Activated CD4-positive, alpha-beta T cell treated with anti-CD3 and anti-CD28 coated beads for 36 hours (primary cell): ENCODE data around the gene P2RY8. TPM values are rescaled to one million over a fixed set of nuclear protein-coding genes. Genes with fewer than 3 reads are reported as not detected.
"Not testable (repeated sequence)": the region's sequence is repeated elsewhere in the genome, so short reads cannot be mapped to it uniquely, and the experiment has no call there.

Source experiments
- ATAC-seq: fragments of 200-7000 bp; cut with Tn5 transposase; one replicate; pipeline ENCODE4 v1.10.0; 2021; ENCODE audit warnings: mild to moderate bottlenecking, moderate library complexity
- CTCF ChIA-PET: fragments of 350-600 bp; sonication (Branson Sonifier 250); formaldehyde crosslinking; loops from one replicate; lab custom pipeline; 2021; ENCODE audit warnings: antibody characterized with exemption; lab: Charles Lee
- POLR2A ChIA-PET: fragments of 350-600 bp; sonication (Branson Sonifier 250); formaldehyde crosslinking; loops from one replicate; lab custom pipeline; 2021; ENCODE audit warnings: antibody characterized with exemption, inconsistent platforms; lab: Charles Lee
- DNase-seq: peaks from one replicate; pipeline ENCODE4 v3.0.0-alpha.2; 2020
- H3K27ac Mint-ChIP-seq: one replicate; pipeline ENCODE4 v1.8.0; 2021; ENCODE audit warnings: mixed read lengths
- H3K27me3 Mint-ChIP-seq: one replicate; pipeline ENCODE4 v1.8.0; 2021; ENCODE audit warnings: mixed read lengths
- H3K36me3 Mint-ChIP-seq: one replicate; pipeline ENCODE4 v1.8.0; 2021; ENCODE audit warnings: low read depth, mixed read lengths
- H3K4me1 Mint-ChIP-seq: one replicate; pipeline ENCODE4 v1.8.0; 2021; ENCODE audit warnings: mixed read lengths
- H3K4me3 Mint-ChIP-seq: one replicate; pipeline ENCODE4 v1.8.0; 2021; ENCODE audit warnings: mild to moderate bottlenecking, moderate library complexity, mixed read lengths
- H3K9me3 Mint-ChIP-seq: one replicate; pipeline ENCODE4 v1.8.0; 2021; ENCODE audit warnings: low read depth, mixed read lengths
- intact Hi-C, 2 experiments: fragments of 100-400 bp; cut with DNase I in 1 of 2; cut with micrococcal nuclease in 1 of 2; formaldehyde crosslinking; loops; one replicate each; pipeline versions ENCODE4 v1.14.2 to v1.15.1; 2022 to 2024; cut with DNase I, micrococcal nuclease
- total RNA-seq, 2 experiments: library from RNA; stranded (reverse); gene quantifications; one replicate each; pipeline ENCODE4 v1.2.3, GENCODE V29; 2021

The P2RY8 gene, protein sequence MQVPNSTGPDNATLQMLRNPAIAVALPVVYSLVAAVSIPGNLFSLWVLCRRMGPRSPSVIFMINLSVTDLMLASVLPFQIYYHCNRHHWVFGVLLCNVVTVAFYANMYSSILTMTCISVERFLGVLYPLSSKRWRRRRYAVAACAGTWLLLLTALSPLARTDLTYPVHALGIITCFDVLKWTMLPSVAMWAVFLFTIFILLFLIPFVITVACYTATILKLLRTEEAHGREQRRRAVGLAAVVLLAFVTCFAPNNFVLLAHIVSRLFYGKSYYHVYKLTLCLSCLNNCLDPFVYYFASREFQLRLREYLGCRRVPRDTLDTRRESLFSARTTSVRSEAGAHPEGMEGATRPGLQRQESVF
- 10 to 100 TPM; 19.8 to 21.2 TPM for total RNA-seq

DNA sequence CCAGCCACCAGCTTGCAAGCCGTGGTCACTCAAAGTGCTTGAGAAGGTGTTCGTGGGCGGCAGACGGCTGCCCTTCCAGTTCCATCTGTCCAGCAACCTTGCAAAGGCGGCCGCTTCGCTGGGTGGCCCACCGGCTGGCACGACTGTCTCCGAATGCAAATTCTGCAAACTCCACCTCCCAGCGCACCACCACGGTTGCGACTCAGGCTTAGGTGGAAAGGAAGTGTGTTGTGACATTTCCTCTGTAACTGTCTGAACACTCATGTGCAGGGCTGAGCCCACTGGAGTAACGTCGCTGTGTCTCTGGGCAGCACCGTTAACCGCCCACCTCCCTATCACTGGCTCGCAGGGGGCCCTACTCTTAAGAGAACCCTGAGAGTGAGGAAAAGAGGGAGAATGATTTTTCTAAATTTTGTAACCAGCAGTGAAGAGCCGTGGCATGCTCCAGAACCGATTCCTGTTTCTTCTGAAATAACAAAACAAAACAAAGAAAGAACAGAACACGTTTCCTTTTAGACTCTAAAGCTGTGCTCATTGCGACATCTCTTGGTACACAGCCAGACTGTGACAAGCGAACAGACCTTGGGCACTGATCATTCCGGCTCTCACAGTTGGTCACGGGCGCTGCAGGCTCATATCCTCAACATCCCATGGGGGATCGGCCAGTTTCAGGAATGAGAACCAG lies at the start of gene P2RY8:
Gene P2RY8, minus strand, starts transcription at position 155 of the 685 bp plus-strand sequence. CDS start 70,627 bp downstream, outside the sequence.
- CTCF ChIA-PET: no interaction called here
- peak; percentile 89 for DNase-seq
- H3K9me3 Mint-ChIP-seq: no peaks in the 10 kb centered on the region
- ATAC-seq: peak; percentile 75
- intact Hi-C loops: loop anchor here (1.0 to 10.0 kb wide), 12 partner anchors 44 to 1155 kb away; partner anchors contain the start of genes AKAP17A (in 2 of the 2), CD99 (in 1 of the 2) and PPP2R3B (in 1 of the 2)
- H3K36me3 Mint-ChIP-seq: peaks cover 8% of the 10 kb centered on the region
- POLR2A ChIA-PET: no interaction called here
- no peaks in the 10 kb centered on the region for H3K27me3 Mint-ChIP-seq
- H3K27ac Mint-ChIP-seq: peak within 1 kb of the TSS; percentile 93
- H3K4me3 Mint-ChIP-seq: peak within 1 kb of the TSS; percentile 87
- peaks cover 15% of the 10 kb centered on the region for H3K4me1 Mint-ChIP-seq

- Mint-ChIP-seq H3K27ac (no peak overlapping the region), H3K4me3 (no peak overlapping the region), H3K27me3 (no peaks in the 10 kb centered on the region), H3K36me3 (no peaks in the 10 kb centered on the region), H3K4me1 (peaks cover 21% of the 10 kb centered on the region), H3K9me3 (no peaks in the 10 kb centered on the region)
- intact Hi-C loops: loop anchor here in 1 of 2 experiments (5.0 kb wide), 1 partner anchor 262 kb away; no protein-coding TSS in a partner anchor
- ChIA-PET POLR2A (no interaction called here), CTCF (no interaction called here)
- no peak for DNase-seq
- ATAC-seq: no peak
These were observed 47.4 kb upstream of the P2RY8 start for GRCh38 chrX:1584237-1585011.

DNA sequence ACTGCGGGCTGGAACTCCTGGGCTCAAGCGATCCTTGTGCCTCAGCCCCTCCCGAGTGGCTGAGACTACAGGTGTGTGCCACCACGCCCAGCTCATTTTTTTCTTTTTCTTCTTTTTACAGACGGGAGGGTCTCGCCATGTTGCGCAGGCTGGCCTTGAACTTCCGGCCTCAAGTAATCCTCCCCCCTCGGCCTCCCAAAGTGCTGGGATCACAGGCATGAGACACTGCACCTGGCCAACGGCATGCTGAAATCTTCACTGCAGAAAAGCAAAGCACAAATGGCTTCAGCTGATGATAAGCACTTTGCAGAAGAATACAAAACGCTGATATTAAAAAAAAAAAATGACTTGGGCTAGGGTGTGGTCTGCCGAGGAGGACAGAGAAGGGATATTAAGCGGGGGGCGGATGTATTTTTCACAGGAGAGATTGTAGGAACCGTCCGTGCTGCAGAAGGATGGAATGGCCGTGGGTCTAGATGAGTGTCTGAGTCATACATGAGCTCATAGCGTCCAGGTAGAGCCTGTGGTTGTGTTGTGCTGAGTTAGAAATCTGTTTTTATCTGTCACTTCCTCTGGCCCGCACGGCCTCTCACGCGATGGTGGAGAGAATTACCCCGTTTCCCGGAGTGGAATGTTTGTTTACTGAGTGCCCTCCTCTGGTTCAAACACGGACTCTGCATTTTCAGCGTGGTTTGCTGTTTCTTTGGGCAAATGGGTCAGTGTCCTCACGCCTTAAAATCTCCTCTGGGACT lies 45.9 kb upstream of the P2RY8 start:
- no peaks in the 10 kb centered on the region for H3K27me3 Mint-ChIP-seq
- peak; percentile 76 for ATAC-seq
- ChIA-PET CTCF (no interaction called here), POLR2A (no interaction called here)
- H3K4me1 Mint-ChIP-seq: peaks cover 21% of the 10 kb centered on the region
- H3K27ac Mint-ChIP-seq: peak overlapping the region; percentile 81
- peak overlapping the region; percentile 15 for H3K4me3 Mint-ChIP-seq
- intact Hi-C loops: loop anchor here (1.0 to 5.0 kb wide), 4 partner anchors 46 to 261 kb away; partner anchors contain the start of gene P2RY8 (in 1 of the 2)
- H3K36me3 Mint-ChIP-seq: no peaks in the 10 kb centered on the region
- peak; percentile 75 for DNase-seq
- no peaks in the 10 kb centered on the region for H3K9me3 Mint-ChIP-seq

DNA sequence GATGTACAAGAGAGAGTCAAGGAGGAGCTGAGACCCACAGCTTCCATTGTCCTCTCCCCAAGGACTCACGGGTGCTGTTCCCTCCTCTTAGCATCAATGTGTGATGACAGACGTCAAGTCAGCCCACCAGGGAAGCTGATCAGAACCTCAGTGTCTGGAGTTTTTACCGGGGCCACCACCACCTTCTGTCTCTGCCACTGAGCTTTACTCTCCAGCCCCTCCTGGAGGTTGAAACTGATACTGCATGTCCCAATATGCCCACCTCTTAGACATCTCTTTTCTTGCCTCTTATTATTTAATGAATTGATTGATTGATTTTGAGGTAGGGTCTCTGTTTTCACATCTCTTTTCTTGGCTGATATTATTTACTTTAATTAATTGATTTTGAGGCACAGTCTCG lies 44.1 kb upstream of the P2RY8 start:
- Mint-ChIP-seq H3K36me3 (no peaks in the 10 kb centered on the region), H3K27ac (no peak overlapping the region), H3K4me1 (peaks cover 19% of the 10 kb centered on the region), H3K27me3 (no peaks in the 10 kb centered on the region), H3K4me3 (no peak overlapping the region), H3K9me3 (no peaks in the 10 kb centered on the region)
- ATAC-seq: peak; percentile 78
- ChIA-PET CTCF (no interaction called here), POLR2A (no interaction called here)
- peak; percentile 90 for DNase-seq
- intact Hi-C loops: loop anchor here (1.0 to 5.0 kb wide), 4 partner anchors 44 to 259 kb away; partner anchors contain the start of gene P2RY8 (in 1 of the 2)

DNA sequence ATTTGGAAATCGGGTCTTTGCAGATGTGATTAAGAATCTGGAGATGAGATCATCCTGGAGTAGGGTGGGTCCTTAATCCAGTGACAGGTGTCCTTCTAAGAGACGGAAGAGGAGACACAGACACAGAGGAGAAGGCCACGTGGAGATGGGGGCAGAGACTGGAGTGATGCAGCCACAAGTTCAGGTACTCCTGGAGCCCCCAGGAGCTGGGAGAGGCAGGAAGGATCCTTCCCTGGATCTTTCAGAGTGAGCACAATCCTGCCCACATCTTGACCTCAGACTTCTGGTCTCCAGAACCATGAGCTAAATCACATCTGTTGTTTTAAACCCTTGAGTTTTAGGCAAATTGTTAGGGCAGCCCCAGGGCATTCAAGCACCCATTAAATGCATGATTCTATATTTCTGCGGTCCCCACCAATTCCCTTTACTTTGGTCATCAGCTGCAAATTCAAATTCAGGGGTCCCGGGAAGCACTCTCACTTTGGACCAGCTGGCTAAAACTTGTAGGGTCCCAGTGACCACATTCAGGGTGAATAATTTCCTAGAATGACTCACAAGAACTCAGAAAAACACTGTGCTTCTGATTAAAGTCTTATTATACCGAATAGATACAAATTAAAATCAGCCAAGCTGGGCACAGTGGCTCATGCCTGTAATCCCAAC lies 41.7 kb upstream of the P2RY8 start:
- Mint-ChIP-seq H3K4me3 (no peak overlapping the region), H3K27me3 (no peaks in the 10 kb centered on the region), H3K36me3 (no peaks in the 10 kb centered on the region), H3K4me1 (peaks cover 15% of the 10 kb centered on the region), H3K27ac (peak overlapping the region; percentile 42), H3K9me3 (no peaks in the 10 kb centered on the region)
- intact Hi-C loops: loop anchor here (1.0 to 5.0 kb wide), 2 partner anchors 19 to 331 kb away; no protein-coding TSS in a partner anchor
- CTCF ChIA-PET: no interaction called here
- no peak for DNase-seq
- no peak for ATAC-seq
- POLR2A ChIA-PET: no interaction called here

GRCh38 chrX:1577845-1578244 lies 40.9 kb upstream of the P2RY8 start:
- no peak overlapping the region for H3K27ac Mint-ChIP-seq
- no peaks in the 10 kb centered on the region for H3K36me3 Mint-ChIP-seq
- no peak for ATAC-seq
- H3K4me3 Mint-ChIP-seq: no peak overlapping the region
- CTCF ChIA-PET: no interaction called here
- no peak for DNase-seq
- no peaks in the 10 kb centered on the region for H3K9me3 Mint-ChIP-seq
- intact Hi-C loops: loop anchor here in 1 of 2 experiments (5.0 kb wide), 1 partner anchor 331 kb away; no protein-coding TSS in a partner anchor
- POLR2A ChIA-PET: no interaction called here
- no peaks in the 10 kb centered on the region for H3K27me3 Mint-ChIP-seq
- H3K4me1 Mint-ChIP-seq: peaks cover 7% of the 10 kb centered on the region

GRCh38 chrX:1576201-1576992 lies 39.4 kb upstream of the P2RY8 start:
- Mint-ChIP-seq H3K27ac (no peak overlapping the region), H3K4me1 (peaks cover 12% of the 10 kb centered on the region), H3K9me3 (no peaks in the 10 kb centered on the region), H3K4me3 (no peak overlapping the region), H3K36me3 (no peaks in the 10 kb centered on the region), H3K27me3 (no peaks in the 10 kb centered on the region)
- ATAC-seq (peak; percentile 31), DNase-seq (no peak)
- intact Hi-C loops: loop anchor here in 1 of 2 experiments (5.0 kb wide), 1 partner anchor 329 kb away; no protein-coding TSS in a partner anchor
- CTCF ChIA-PET: no interaction called here
- POLR2A ChIA-PET: no interaction called here

DNA sequence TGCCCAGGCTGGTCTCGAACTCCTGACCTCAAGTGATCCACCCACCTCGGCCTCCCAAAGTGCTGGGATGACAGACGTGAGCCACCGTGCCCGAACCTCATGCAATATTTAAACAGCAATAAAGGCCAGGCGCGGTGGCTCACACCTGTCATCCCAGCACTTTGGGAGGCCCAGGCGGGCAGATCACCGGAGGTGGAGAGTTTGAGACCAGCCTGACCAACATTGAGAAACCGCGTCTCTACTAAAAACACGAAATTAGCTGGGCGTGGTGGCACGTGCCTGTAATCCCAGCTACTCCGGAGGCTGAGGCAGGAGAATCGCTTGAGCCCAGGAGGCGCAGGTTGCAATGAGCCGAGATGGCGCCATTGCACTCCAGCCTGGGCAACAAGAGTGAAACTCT lies 37.2 kb upstream of the P2RY8 start:
- peaks cover 26% of the 10 kb centered on the region for H3K4me1 Mint-ChIP-seq

DNA sequence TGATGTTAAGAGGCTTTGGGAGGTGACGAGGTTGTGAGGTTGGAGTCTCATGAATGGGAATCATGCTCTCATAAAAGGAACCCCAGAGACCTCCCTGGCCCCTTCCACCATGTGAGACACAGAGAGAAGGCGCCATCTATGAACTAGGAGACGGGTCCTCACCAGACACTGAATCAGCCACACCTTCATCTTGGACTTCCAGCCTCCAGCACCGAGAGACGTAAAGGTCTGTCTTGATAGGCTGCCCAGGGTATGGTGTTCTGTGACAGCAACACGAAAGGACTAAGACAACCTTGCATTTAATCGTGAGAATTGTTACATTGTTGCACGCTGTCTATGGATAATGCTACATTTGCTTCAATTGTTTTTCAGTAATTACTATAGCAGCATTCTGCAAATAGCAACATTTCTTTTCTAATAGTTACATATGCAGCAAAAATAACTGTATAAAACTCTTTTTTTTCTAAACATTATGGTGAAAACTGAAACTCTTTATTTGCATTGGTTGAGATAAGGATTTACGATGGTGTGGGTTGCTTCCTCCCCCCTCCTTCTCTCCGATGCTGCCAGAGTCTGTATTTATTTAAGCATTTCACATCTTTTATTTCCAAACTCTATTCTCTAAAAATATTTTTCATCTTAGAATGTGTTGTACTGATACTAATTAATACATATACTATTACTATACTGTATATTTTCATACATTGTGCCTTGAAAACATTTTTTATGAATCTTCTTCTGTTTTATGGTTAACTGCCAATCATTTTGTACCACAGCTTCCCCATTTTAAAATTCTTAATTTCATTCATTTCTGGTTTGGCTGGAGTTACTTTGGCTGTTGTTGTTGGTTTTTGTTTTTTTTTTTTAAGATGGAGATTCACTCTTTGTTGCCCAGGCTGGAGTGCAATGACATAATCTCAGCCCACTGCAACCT lies 28.0 kb upstream of the P2RY8 start:
- Mint-ChIP-seq H3K4me3 (no peak overlapping the region), H3K4me1 (peaks cover 41% of the 10 kb centered on the region), H3K27ac (no peak overlapping the region), H3K9me3 (peaks cover 3% of the 10 kb centered on the region), H3K36me3 (peaks cover 5% of the 10 kb centered on the region), H3K27me3 (no peaks in the 10 kb centered on the region)
- intact Hi-C loops: no loop called here
- no peak for DNase-seq
- ChIA-PET CTCF (no interaction called here), POLR2A (no interaction called here)
- ATAC-seq: peak; percentile 47

More for the DNA sequence above, 37.2 kb upstream of the P2RY8 start:
- H3K36me3 Mint-ChIP-seq, CTCF ChIA-PET, ATAC-seq, POLR2A ChIA-PET, H3K4me3 Mint-ChIP-seq, H3K27me3 Mint-ChIP-seq, H3K9me3 Mint-ChIP-seq, DNase-seq, intact Hi-C loops, H3K27ac Mint-ChIP-seq: not testable (repeated sequence)
